Retinal pigment epithelial cell (primary cell): Measurements from ENCODE around the gene SMAD3.

Experiments used
- DNase-seq: peaks from one replicate; pipeline ENCODE4 v3.0.0-alpha.2; 2010; ENCODE audit warnings: low read depth
- H3K4me3 ChIP-seq: 2 replicates; pipeline ENCODE4 v1.5.1; 2011; ENCODE audit warnings: mild to moderate bottlenecking, low read length, control low read depth, moderate library complexity
- CTCF ChIP-seq: conservative IDR thresholded peaks from 2 replicates; pipeline ENCODE4 v1.5.1; 2011; ENCODE audit warnings: low read depth, low read length, control low read depth, inconsistent platforms

The SMAD3 gene

GRCh38 chr15:67230504-67230903 lies 165.1 kb downstream of the SMAD3 start:
- no peak overlapping the region for H3K4me3 ChIP-seq
- no peak for TF ChIP-seq CTCF
- DNase-seq, result no peak

GRCh38 chr15:67232591-67232990 lies 167.2 kb downstream of the SMAD3 start:
- H3K4me3 ChIP-seq, result no peak overlapping the region
- TF ChIP-seq CTCF, result no peak
- no peak for DNase-seq

GRCh38 chr15:67240235-67241131 lies 175.1 kb downstream of the SMAD3 start:
- peak; percentile 42 for TF ChIP-seq CTCF
- no peak overlapping the region for H3K4me3 ChIP-seq
- no peak for DNase-seq

- H3K4me3 ChIP-seq, result no peak overlapping the region
These were observed 175.9 kb downstream of the SMAD3 start for GRCh38 chr15:67241132-67241855.

GRCh38 chr15:67242708-67243111 lies 177.3 kb downstream of the SMAD3 start:
- no peak for DNase-seq
- no peak for TF ChIP-seq CTCF
- no peak overlapping the region for H3K4me3 ChIP-seq

More at GRCh38 chr15:67241132-67241855, 175.9 kb downstream of the SMAD3 start:
- no peak for TF ChIP-seq CTCF
- no peak for DNase-seq
